Umbilical cord (tissue), 2 donors: Measurements from ENCODE around the gene GPHN. TPM values are rescaled to one million over a fixed set of nuclear protein-coding genes. Genes with fewer than 3 reads are reported as not detected.
"Not testable (repeated sequence)": the region's sequence is repeated elsewhere in the genome, so short reads cannot be mapped to it uniquely, and the experiment has no call there.

Experiments
- DNase-seq: peaks from one replicate; pipeline ENCODE4 v3.0.0-alpha.2; 2015; ENCODE audit warnings: low spot score
- total RNA-seq: library from RNA; depleted of rRNA; stranded (reverse); fragments of >200 nt; gene quantifications from one replicate; pipeline ENCODE4 v1.2.3, GENCODE V29; 2014; ENCODE audit warnings: low replicate concordance; ENCODE audit not compliant: insufficient read depth

The GPHN gene
- total RNA-seq, 1 donor from 2014 or later = 15.4 TPM

- DNase-seq = no peak
These were observed 524.2 kb downstream of the GPHN start for GRCh38 chr14:67031920-67032774.

GRCh38 chr14:67045440-67045839 is 537.5 kb downstream of the GPHN start:
- no peak for DNase-seq

- no peak for DNase-seq
These were observed 542.9 kb downstream of the GPHN start for GRCh38 chr14:67050896-67051295.

- no peak for DNase-seq
These were observed 548.7 kb downstream of the GPHN start for GRCh38 chr14:67056684-67057083.

GRCh38 chr14:67059596-67059995 is 551.6 kb downstream of the GPHN start:
- no peak for DNase-seq

GRCh38 chr14:67060546-67060945 is 552.6 kb downstream of the GPHN start:
- DNase-seq = no peak

- DNase-seq = not testable (repeated sequence)
These were observed 559.3 kb downstream of the GPHN start for GRCh38 chr14:67067070-67067814.

- DNase-seq = peak; percentile 13
These were observed 560.3 kb downstream of the GPHN start for GRCh38 chr14:67068251-67068650.

GRCh38 chr14:67071506-67071905 is 563.6 kb downstream of the GPHN start:
- DNase-seq = no peak

GRCh38 chr14:67077921-67078320 is 570.0 kb downstream of the GPHN start:
- DNase-seq = peak; percentile 12

- DNase-seq = no peak
These were observed 571.9 kb downstream of the GPHN start for GRCh38 chr14:67079846-67080245.

GRCh38 chr14:67108230-67108629 is 600.3 kb downstream of the GPHN start:
- no peak for DNase-seq

GRCh38 chr14:67111022-67111421 is 603.1 kb downstream of the GPHN start:
- peak; percentile 55 for DNase-seq

- DNase-seq = no peak
These were observed 604.4 kb downstream of the GPHN start for GRCh38 chr14:67112344-67112743.

- no peak for DNase-seq
These were observed 619.2 kb downstream of the GPHN start for GRCh38 chr14:67127174-67127573.

GRCh38 chr14:67129768-67130167 is 621.8 kb downstream of the GPHN start:
- no peak for DNase-seq

- DNase-seq = no peak
These were observed 623.7 kb downstream of the GPHN start for GRCh38 chr14:67131691-67132090.

- DNase-seq = no peak
These were observed 625.2 kb downstream of the GPHN start for GRCh38 chr14:67133144-67133543.

- no peak for DNase-seq
These were observed 625.9 kb downstream of the GPHN start for GRCh38 chr14:67133595-67134441.

GRCh38 chr14:67137744-67138371 is 629.9 kb downstream of the GPHN start:
- DNase-seq = no peak

- DNase-seq = no peak
These were observed 632.6 kb downstream of the GPHN start for GRCh38 chr14:67140556-67140955.
